Osteocyte (in vitro differentiated cells): ENCODE data around the gene UBAP2. TPM values are rescaled to one million over a fixed set of nuclear protein-coding genes. Genes with fewer than 3 reads are reported as not detected.

Source experiments
- DNase-seq: peaks from one replicate; pipeline ENCODE4 v3.0.0; 2021; ENCODE audit warnings: mixed read lengths; ENCODE audit not compliant: unreplicated experiment; ENCODE audit errors: extremely low spot score
- H3K27ac Mint-ChIP-seq: one replicate; pipeline ENCODE4 v1.8.0; 2021; ENCODE audit warnings: mild to moderate bottlenecking, mixed read lengths; ENCODE audit not compliant: unreplicated experiment
- H3K27me3 Mint-ChIP-seq: one replicate; pipeline ENCODE4 v1.8.0; 2021; ENCODE audit warnings: mixed read lengths; ENCODE audit not compliant: unreplicated experiment
- H3K36me3 Mint-ChIP-seq: one replicate; pipeline ENCODE4 v1.8.0; 2021; ENCODE audit warnings: mixed read lengths; ENCODE audit not compliant: unreplicated experiment
- H3K4me1 Mint-ChIP-seq: one replicate; pipeline ENCODE4 v1.8.0; 2021; ENCODE audit warnings: mixed read lengths; ENCODE audit not compliant: unreplicated experiment
- H3K4me3 Mint-ChIP-seq: one replicate; pipeline ENCODE4 v1.8.0; 2021; ENCODE audit warnings: mild to moderate bottlenecking, moderate library complexity, mixed read lengths; ENCODE audit not compliant: unreplicated experiment
- H3K9me3 Mint-ChIP-seq: one replicate; pipeline ENCODE4 v1.8.0; 2021; ENCODE audit warnings: mixed read lengths; ENCODE audit not compliant: unreplicated experiment
- total RNA-seq: library from RNA; stranded (reverse); gene quantifications from 2 replicates; pipeline ENCODE4 v1.2.1, GENCODE V29; 2021
- TF ChIP-seq, protein P1 (sequence below): fragments of 200-600 bp; sonication (generic); IDR thresholded peaks from 2 replicates; pipeline ENCODE4 v1.5.0; 2021; ENCODE audit warnings: antibody characterized with exemption, mild to moderate bottlenecking, moderate library complexity

UBAP2 gene
- total RNA-seq, 1 donor from 2014 or later: 39.9 TPM

DNA sequence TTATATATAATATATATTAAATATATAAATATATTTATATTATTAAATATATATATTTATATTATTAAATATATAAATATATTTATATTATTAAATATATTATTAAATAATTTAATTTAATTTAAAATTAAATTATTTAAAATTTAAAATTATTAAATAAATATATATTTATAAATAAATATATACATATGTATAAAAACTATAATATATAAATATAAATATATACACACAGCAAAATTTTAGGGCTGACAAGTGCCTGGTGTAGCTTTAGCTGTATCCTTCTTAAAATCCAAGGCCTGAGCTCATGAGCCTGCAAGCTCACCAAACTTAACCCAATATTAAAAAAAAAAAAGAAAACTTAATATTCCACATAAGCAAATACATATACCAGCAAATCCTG lies 53.2 kb downstream of the UBAP2 start:
- H3K36me3 Mint-ChIP-seq: peaks cover 33% of the 10 kb centered on the region
- H3K9me3 Mint-ChIP-seq: no peaks in the 10 kb centered on the region
- H3K4me1 Mint-ChIP-seq: no peaks in the 10 kb centered on the region
- H3K27ac Mint-ChIP-seq: no peak overlapping the region
- DNase-seq: no peak
- no peaks in the 10 kb centered on the region for H3K27me3 Mint-ChIP-seq
- TF ChIP-seq, protein P1, sequence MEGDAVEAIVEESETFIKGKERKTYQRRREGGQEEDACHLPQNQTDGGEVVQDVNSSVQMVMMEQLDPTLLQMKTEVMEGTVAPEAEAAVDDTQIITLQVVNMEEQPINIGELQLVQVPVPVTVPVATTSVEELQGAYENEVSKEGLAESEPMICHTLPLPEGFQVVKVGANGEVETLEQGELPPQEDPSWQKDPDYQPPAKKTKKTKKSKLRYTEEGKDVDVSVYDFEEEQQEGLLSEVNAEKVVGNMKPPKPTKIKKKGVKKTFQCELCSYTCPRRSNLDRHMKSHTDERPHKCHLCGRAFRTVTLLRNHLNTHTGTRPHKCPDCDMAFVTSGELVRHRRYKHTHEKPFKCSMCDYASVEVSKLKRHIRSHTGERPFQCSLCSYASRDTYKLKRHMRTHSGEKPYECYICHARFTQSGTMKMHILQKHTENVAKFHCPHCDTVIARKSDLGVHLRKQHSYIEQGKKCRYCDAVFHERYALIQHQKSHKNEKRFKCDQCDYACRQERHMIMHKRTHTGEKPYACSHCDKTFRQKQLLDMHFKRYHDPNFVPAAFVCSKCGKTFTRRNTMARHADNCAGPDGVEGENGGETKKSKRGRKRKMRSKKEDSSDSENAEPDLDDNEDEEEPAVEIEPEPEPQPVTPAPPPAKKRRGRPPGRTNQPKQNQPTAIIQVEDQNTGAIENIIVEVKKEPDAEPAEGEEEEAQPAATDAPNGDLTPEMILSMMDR: no peak
- H3K4me3 Mint-ChIP-seq: no peak overlapping the region

DNA sequence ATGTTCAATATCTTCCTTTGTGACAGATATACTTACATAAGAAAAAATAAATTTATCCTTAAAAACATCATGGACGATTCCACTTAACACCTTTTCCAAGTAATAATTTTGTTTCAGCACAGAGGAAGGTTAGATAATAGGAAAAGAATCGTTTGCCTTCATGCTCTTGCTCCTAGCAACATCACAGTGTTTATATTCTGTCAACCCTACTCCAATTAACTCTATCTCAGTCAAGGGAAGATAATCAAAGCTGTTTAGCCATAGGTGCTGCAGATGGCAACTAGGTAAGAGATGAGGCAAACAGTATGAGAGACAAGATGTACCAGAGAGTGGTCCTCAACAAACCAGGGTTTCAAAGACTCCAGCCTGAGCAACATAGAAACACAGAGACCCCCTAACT lies 55.6 kb downstream of the UBAP2 start:
- no peak for DNase-seq
- TF ChIP-seq, protein P1: no peak
- peaks cover 36% of the 10 kb centered on the region for H3K36me3 Mint-ChIP-seq
- H3K9me3 Mint-ChIP-seq: no peaks in the 10 kb centered on the region
- H3K4me1 Mint-ChIP-seq: no peaks in the 10 kb centered on the region
- H3K27me3 Mint-ChIP-seq: no peaks in the 10 kb centered on the region
- no peak overlapping the region for H3K4me3 Mint-ChIP-seq
- H3K27ac Mint-ChIP-seq: no peak overlapping the region

DNA sequence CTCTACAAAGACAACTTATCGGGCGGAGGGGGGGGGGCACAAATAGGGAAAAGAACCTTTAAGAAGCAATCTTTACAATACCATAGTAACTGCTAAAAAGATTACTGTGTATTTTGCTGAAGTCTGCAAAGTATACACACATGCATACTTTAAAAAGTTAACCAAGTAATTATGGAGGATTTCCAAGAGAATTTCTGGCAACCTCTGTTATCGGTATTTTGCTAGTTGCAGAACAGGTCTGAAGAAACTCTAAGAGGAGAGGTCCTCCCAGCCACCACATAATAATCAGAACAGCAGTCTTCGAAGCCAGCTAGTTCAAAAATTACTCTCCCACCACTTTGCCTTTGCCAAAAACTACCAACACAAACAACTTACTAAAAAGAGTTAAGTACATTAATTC lies 56.1 kb downstream of the UBAP2 start:
- no peaks in the 10 kb centered on the region for H3K27me3 Mint-ChIP-seq
- TF ChIP-seq, protein P1: no peak
- H3K36me3 Mint-ChIP-seq: peaks cover 32% of the 10 kb centered on the region
- H3K27ac Mint-ChIP-seq: no peak overlapping the region
- no peak for DNase-seq
- no peaks in the 10 kb centered on the region for H3K4me1 Mint-ChIP-seq
- H3K4me3 Mint-ChIP-seq: no peak overlapping the region
- H3K9me3 Mint-ChIP-seq: no peaks in the 10 kb centered on the region

DNA sequence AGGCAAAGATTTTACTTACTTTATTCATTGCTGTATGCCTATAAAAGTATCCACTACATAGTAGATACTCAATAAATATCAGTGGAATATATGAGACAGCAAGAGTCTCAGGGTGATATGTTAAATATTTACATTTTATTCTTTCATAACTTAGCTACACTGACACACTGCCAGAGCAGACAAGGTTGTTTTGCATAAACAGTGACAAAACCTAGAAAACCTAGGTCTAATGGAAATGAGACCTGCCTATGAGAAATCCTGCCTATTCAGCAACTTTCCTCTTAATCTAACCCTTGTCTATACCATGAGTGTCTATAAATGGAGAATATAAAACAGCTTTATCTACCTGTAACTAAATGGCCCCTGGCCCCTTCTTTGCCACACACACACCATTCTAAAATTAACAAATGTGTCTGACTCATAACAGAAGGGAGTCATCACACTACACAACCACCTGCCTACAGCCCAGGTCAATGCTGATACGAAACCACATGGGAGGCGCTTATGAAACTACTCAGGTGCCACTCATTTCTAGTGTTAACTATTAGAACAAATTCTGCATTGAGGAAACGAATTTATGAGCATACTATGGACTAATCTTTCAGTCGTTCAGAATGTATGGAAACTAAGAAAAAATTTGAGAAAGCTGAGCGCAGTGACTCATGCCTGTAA lies 60.3 kb downstream of the UBAP2 start:
- H3K4me3 Mint-ChIP-seq: no peak overlapping the region
- TF ChIP-seq, protein P1: no peak
- no peaks in the 10 kb centered on the region for H3K9me3 Mint-ChIP-seq

DNA sequence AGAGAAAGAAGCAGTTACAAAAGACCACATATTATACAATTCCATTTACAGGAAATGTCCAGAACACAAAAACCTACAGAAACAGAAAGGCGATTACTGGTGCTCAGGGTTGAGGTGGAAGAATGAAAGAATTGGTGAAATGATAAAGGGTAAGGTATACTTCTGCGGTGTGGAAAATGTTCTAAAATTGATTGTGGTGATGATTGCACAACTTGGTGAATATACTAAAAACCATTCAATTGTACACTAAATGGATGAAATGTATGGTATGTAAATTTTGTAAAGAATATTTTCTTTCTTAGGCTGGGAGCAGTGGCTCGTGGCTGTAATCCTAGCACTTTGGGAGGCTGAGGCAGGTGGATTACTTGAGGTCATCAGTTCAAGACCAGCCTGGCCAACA lies 72.3 kb downstream of the UBAP2 start:
- DNase-seq: no peak
- peaks cover 26% of the 10 kb centered on the region for H3K36me3 Mint-ChIP-seq

More for the DNA sequence above, 60.3 kb downstream of the UBAP2 start:
- DNase-seq: no peak
- Mint-ChIP-seq H3K4me1 (no peaks in the 10 kb centered on the region), H3K27ac (peak overlapping the region; percentile 54), H3K27me3 (no peaks in the 10 kb centered on the region), H3K36me3 (peaks cover 26% of the 10 kb centered on the region)

More for the DNA sequence above, 72.3 kb downstream of the UBAP2 start:
- TF ChIP-seq, protein P1: no peak
- no peaks in the 10 kb centered on the region for H3K9me3 Mint-ChIP-seq
- H3K27ac Mint-ChIP-seq: no peak overlapping the region
- H3K4me3 Mint-ChIP-seq: no peak overlapping the region
- no peaks in the 10 kb centered on the region for H3K4me1 Mint-ChIP-seq
- H3K27me3 Mint-ChIP-seq: no peaks in the 10 kb centered on the region
